GM23248 (cell line): Measurements from ENCODE around the gene ST3GAL6.

Experiments used
- EZH2 ChIP-seq: fragments of 200-600 bp; sonication (generic); IDR thresholded peaks from 2 replicates; pipeline ENCODE4 v1.6.1; 2018; ENCODE audit warnings: antibody characterized with exemption, mild to moderate bottlenecking; ENCODE audit not compliant: insufficient read depth, poor library complexity, severe bottlenecking
- EZH2phosphoT487 ChIP-seq: fragments of 200-600 bp; sonication (generic); IDR thresholded peaks from 2 replicates; pipeline ENCODE4 v1.6.1; 2018; ENCODE audit warnings: antibody characterized with exemption, moderate library complexity, mild to moderate bottlenecking, low read depth; ENCODE audit not compliant: insufficient read depth

- TF ChIP-seq EZH2phosphoT487 (no peak), EZH2 (no peak)
Observed at GRCh38 chr3:98801043-98801747, 38.1 kb downstream of the ST3GAL6 start.
